Measurements from ENCODE around the gene NAV2.

NAV2 gene

GRCh38 chr11:20032577-20033260 is 320.1 kb downstream of the NAV2 start:
- no peak for DNase-seq

DNA sequence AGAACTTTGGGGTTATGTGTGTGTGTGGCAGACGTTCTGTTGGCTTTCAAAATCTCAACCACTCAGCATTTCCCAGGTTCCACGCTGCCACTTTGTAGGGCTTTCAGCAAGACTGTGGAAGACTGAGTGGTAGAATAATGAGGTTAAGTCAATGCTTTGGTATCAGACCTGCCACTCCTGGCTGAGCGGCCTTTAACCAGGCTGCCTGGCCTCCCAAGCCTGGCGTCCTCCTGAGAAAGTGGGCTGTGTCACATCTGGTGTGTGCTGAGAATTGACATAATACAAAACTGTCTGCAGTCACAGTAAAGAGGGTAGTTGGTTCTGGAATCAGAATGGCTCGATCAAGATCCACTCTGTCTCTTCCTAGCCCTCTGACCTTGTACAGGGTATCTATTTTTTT is 321.2 kb downstream of the NAV2 start:
- DNase-seq: no peak

DNA sequence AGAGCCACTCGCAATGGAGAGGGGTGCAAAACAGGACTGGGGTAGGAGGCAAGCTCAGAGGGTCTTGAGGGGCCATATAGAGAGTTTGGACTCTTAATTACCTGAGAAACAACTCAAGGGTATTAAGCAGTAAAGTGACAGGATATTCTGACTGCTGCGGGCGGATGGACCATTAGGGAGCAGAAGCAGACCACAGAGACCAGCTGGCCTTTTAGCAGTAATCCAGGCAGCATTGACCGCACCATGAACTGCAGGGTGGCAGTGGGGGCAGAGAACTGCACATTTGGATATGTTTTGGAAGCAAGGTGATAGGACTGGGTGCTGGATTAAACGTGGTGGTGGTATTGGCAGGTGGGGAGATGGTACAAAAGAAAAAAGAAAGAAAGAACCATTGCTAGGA is 322.3 kb downstream of the NAV2 start:
- DNase-seq: no peak

DNA sequence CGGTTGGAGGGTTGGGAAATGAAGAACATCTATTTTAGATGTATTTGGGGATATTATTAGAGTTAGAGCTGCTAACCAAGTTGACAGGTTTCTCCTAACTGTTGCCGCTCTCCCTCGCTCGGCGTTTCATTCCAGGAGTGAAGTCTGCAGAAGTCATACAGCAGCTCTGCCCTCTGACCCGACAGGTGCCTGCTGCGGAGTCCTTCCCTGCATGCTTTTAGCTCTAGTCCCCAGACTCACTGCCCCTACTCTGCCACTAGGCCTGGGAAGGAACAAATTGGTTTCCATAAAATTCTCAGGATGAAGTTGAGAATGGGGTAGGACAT is 322.7 kb downstream of the NAV2 start:
- no peak for DNase-seq

GRCh38 chr11:20035701-20036601 is 323.3 kb downstream of the NAV2 start:
- no peak for DNase-seq

- DNase-seq: no peak
Measured at GRCh38 chr11:20036626-20037335, 324.1 kb downstream of the NAV2 start.

DNA sequence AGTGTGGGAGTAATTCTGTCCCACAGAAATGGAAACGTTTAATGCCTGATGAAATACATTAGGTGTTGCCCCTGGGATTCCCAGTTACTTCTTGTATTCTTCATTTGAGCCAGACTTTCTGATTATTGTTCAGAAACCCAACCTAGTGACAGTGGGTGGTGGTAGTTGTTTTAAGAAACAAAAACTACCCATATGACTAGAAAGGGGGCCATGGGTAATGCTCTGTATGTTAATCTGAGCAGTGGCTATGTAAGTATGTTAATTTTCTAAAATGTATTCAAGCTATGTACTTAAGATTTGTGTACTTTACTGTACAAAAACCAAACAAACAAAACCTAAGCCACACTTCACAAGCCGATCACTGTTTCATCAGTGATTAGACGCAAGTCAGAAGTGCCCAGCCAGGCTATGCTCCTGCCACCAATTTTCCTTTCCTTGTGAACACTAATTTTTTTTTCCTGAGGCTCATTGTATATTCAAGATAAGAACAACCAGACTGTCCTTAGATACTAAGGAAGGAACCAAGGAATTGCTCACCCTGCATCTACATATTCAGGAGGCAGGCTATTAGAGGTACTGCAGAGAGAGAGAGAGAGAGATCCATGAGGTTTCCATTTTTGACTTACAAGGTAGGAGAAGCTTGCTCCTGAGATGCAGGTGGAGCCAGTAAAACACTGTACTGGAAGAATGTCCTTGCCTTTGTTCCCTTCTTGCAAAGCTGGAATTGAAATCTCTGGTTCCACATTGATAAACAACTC is 324.9 kb downstream of the NAV2 start:
- DNase-seq: no peak

- no peak for DNase-seq
Measured at GRCh38 chr11:20038412-20038811, 325.8 kb downstream of the NAV2 start.

DNA sequence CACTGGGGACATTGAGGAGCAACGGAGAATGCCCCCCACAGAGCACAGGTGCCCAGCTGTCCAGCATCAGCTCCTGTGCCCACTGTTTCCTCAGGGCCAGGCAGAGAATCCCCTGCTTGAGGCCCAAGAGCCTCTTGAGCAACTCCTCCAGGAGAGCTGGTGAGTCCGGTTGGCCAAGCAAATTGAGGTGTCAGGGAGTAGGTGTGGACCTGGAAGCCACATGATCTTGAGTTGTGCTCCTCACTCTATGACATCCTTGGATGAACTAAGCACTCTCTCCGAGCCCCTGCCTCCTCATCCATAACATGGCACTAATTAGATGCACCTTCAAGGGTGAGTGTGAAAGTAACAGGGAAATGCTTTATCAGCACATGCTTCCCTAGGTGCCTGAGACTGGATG is 326.3 kb downstream of the NAV2 start:
- no peak for DNase-seq

GRCh38 chr11:20041499-20041898 is 328.9 kb downstream of the NAV2 start:
- no peak for DNase-seq

DNA sequence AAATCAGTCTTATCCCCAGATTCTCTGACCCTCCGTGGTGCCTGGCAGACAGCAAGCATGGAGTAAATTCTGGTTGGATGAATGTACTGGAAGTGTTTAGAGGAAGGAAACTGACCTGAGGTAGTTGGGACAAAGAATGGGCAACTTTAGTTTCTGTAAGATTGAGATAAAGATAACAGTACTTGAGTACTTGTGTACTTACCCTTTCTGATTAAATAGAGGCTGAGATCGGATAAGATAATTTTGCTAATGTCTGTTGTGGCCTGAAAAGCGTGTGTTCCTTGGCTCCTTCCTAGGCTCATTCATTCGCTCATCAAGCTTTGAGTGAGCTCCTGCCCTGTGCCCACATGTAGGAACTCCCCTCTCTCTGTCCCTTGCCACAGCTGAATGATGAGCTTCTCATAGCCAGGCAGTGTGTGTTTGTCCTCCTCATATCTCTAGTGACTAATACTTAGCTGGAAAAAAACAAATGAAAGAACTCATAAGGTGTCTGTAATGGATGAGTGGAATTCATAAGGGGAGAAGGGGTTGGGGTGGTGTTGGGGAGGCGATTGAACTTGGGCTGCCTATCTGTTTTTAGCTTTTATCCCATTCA is 329.5 kb downstream of the NAV2 start:
- no peak for DNase-seq

GRCh38 chr11:20042811-20043341 is 330.2 kb downstream of the NAV2 start:
- no peak for DNase-seq

GRCh38 chr11:20043992-20044391 is 331.4 kb downstream of the NAV2 start:
- DNase-seq: no peak

DNA sequence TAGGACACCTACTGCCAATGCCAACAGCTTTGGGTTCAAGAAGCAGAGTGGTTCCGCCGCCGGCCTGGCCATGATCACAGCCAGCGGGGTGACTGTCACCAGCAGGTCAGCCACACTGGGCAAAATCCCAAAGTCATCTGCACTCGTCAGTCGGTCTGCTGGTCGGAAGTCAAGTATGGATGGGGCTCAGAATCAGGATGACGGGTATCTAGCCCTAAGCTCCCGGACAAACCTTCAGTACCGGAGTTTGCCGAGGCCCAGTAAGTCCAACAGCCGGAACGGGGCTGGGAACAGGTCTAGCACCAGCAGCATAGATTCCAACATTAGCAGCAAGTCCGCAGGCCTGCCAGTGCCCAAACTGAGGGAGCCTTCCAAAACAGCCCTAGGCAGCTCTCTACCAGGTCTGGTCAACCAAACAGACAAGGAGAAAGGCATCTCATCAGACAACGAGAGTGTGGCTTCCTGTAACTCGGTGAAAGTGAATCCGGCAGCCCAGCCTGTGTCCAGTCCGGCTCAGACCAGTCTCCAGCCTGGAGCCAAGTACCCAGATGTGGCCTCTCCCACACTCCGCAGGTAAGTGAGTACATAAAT is 332.6 kb downstream of the NAV2 start:
- no peak for DNase-seq

DNA sequence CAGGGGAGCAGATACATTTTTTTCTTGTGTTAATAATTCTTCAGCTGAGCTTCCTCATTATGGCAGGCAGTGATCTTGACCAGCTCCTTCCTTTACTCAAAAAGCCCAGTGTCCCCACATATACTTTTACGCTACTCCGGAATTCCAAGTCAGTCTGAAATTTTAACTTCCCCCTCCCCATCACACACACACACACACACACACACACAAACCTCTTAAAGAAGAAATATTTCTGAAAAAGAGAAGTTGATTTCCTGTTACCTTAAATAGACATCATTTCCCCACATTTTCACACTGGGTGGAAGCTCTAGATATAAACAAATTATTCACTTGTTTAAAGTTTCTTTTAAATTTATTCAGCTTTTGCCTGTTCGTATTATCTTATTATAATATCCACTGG is 333.8 kb downstream of the NAV2 start:
- DNase-seq: no peak

DNA sequence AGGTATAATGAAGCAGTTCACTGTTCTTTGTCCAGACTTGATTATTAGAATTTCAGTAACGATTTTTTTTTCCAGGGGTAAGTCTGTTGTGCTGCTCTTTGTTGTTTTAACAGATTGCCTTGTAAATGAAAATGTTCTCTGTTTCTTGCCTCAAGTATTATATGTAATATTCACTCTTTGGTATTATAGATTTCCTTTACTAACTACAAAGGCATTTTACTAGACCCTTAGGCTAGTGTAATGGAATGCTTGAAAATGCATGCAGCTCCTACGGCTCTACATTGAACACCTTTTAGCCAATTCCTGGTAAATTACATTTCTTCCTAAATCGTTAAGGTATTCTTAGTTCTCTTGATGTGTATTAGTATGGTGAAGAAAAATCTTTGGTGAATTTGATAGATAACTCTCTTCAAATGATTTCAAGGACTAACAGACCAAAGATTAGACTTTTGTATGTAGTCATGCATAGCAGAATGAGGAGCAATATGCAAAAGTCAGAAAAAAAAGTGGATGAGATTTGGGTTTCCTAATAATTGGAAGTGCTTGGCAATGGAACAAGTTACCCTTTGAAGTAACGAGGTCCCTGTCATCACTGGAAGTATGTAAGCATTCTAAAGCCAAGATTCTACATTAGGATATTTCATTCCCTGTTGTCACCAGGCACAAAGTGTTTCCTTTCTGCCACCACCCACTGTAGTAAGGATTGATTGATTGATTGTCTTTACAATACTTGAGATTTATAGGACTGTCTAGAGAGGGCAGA is 334.6 kb downstream of the NAV2 start:
- DNase-seq: no peak

DNA sequence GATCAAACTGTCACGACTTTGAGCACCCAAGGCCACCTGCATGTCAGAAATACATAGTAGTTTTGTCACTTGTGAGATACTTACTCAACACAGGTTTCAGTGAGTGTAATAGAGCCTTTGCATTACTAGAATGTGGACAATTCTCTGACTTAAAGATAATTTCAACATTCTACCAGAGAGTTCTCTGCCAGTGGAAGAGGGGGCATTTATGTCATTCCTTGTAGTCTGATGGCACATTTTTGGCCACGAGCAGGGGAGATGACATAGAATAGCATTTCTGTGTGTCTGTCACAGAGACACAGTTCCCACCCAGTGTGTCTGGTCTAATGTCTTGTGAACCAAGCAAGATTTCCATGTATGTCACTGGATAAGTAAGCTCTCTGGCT is 335.1 kb downstream of the NAV2 start:
- no peak for DNase-seq

- DNase-seq: no peak
Measured at GRCh38 chr11:20048246-20048645, 335.6 kb downstream of the NAV2 start.

GRCh38 chr11:20048707-20049106 is 336.1 kb downstream of the NAV2 start:
- no peak for DNase-seq

GRCh38 chr11:20049231-20049630 is 336.6 kb downstream of the NAV2 start:
- no peak for DNase-seq

GRCh38 chr11:20050048-20050447 is 337.4 kb downstream of the NAV2 start:
- no peak for DNase-seq

All from stimulated activated CD4-positive, alpha-beta T cell treated with anti-CD3 and anti-CD28 coated beads, Interleukin-15, amount 100 ng/mL, for 24 hours (primary cell).